Tibial nerve (tissue), 4 donors: ENCODE measurements around the gene SMIM35. TPM values are rescaled to one million over a fixed set of nuclear protein-coding genes. Genes with fewer than 3 reads are reported as not detected.

Source experiments
- DNase-seq, 2 donors: peaks; one replicate each; pipeline ENCODE4 v3.0.0-alpha.2; 2019; ENCODE audit warnings: low spot score in 2 of 2
- H3K27ac ChIP-seq, 4 donors: fragments of 200-600 bp; sonication (generic) in 3 of 4; one replicate each; pipeline ENCODE4 v1.5.1; 2017 to 2019; ENCODE audit warnings: mild to moderate bottlenecking in 1 of 4
- H3K27me3 ChIP-seq, 2 donors: fragments of 200-600 bp; sonication (generic) in 1 of 2; one replicate each; pipeline versions ENCODE4 v1.5.1 to v1.6.0; 2017 to 2019
- H3K36me3 ChIP-seq, 3 donors: fragments of 200-600 bp; sonication (generic); one replicate each; pipeline ENCODE4 v1.5.1; 2018 to 2019
- H3K4me1 ChIP-seq, 4 donors: fragments of 200-600 bp; sonication (generic) in 3 of 4; one replicate each; pipeline ENCODE4 v1.5.1; 2017 to 2019
- H3K4me3 ChIP-seq, 4 donors: fragments of 200-600 bp; sonication (generic) in 3 of 4; one replicate each; pipeline ENCODE4 v1.5.1; 2017 to 2019; ENCODE audit warnings: mild to moderate bottlenecking in 1 of 4, moderate library complexity in 1 of 4
- H3K9me3 ChIP-seq, 4 donors: fragments of 200-600 bp; sonication (generic) in 3 of 4; one replicate each; pipeline ENCODE4 v1.5.1; 2017 to 2019
- EP300 ChIP-seq, 2 donors: sonication (generic); formaldehyde crosslinking; IDR thresholded peaks; one replicate each; pipeline ENCODE4 v1.6.1; 2017; ENCODE audit warnings: antibody characterized with exemption in 2 of 2, mild to moderate bottlenecking in 1 of 2
- POLR2A ChIP-seq, 2 donors: fragments of 450-650 bp; IDR thresholded peaks; one replicate each; pipeline ENCODE4 v1.6.1; 2017; ENCODE audit warnings: antibody characterized with exemption in 2 of 2, mild to moderate bottlenecking in 2 of 2, moderate library complexity in 2 of 2
- WGBS, 2 donors: methylation state at CpG; one replicate each; pipeline ENCODE4 v1.1.5; 2018; 5-methylcytosine and 5-hydroxymethylcytosine counted together
- total RNA-seq, 4 donors: library from RNA; depleted of rRNA; stranded (reverse); fragments of >200 nt; gene quantifications; one replicate each; pipeline ENCODE4 v1.1.0, GENCODE V29; 2016
- TF ChIP-seq, protein P1 (sequence below), 5 experiments: fragments of 200-600 bp in 3 of 5; fragments of 450-650 bp in 2 of 5; sonication (generic) in 3 of 5; IDR thresholded peaks; one replicate each; pipeline ENCODE4 v1.5.1; 2016 to 2019; ENCODE audit warnings: antibody characterized with exemption in 5 of 5, mild to moderate bottlenecking in 3 of 5, moderate library complexity in 2 of 5

Gene SMIM35
- total RNA-seq, 4 donors from 2014 or later = not detected

DNA sequence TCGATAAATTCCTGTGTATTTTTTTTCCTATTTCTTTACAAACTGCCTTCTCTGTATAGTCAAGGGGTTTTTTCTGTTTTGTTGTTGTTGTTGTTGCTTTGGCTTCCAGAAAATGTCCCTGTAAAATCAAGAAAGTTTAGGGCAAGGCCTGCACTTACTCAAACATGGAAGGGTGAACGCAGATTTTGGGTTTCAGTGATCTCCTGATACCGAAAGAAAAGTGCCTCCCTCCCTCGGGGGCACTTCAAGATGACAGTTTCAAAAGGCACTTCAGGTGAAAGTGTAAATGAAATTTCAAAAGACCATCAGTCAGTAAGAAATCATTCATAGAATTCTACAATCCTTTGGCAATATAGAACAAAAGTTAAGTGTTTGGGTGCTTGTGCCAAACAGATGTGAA is 53.3 kb downstream of the SMIM35 start:
- Histone ChIP-seq H3K36me3 (no peaks in the 10 kb centered on the region), H3K27me3 (no peaks in the 10 kb centered on the region), H3K4me1 (no peaks in the 10 kb centered on the region), H3K9me3 (no peaks in the 10 kb centered on the region), H3K4me3 (no peak overlapping the region), H3K27ac (no peak overlapping the region)
- WGBS, 2 donors = 87 to 90% methylated on average over 4 of the region's 4 CpGs
- no peak for DNase-seq
- TF ChIP-seq, protein P1, sequence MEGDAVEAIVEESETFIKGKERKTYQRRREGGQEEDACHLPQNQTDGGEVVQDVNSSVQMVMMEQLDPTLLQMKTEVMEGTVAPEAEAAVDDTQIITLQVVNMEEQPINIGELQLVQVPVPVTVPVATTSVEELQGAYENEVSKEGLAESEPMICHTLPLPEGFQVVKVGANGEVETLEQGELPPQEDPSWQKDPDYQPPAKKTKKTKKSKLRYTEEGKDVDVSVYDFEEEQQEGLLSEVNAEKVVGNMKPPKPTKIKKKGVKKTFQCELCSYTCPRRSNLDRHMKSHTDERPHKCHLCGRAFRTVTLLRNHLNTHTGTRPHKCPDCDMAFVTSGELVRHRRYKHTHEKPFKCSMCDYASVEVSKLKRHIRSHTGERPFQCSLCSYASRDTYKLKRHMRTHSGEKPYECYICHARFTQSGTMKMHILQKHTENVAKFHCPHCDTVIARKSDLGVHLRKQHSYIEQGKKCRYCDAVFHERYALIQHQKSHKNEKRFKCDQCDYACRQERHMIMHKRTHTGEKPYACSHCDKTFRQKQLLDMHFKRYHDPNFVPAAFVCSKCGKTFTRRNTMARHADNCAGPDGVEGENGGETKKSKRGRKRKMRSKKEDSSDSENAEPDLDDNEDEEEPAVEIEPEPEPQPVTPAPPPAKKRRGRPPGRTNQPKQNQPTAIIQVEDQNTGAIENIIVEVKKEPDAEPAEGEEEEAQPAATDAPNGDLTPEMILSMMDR (IDR thresholded peaks at IDR 0.05) = no peak
- TF ChIP-seq POLR2A (IDR thresholded peaks at IDR 0.05) (no peak), EP300 (IDR thresholded peaks at IDR 0.05) (no peak)

DNA sequence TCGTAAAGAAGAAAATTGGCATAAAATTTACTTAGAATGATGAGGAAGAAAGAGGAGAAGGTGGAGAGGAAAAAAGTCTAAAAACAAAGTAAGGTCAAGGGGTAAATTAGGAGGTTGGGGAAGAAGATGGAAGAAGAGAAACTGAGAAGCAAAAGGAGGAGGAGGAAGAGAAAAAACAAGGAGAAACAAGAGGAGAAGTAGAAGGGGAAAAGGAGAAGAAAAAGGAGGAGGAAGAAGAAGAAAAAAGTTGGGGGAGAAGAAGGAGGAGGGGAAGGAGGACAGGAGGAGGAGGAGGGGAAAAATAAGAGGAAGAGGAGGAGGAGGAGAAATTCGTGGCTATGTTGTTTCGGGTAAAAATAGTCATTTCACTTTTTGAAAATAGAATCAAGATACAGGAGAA is 58.1 kb downstream of the SMIM35 start:
- 72% methylated on average over 3 of the region's 3 CpGs for WGBS, 2 donors
- TF ChIP-seq EP300 (IDR thresholded peaks at IDR 0.05) (no peak), POLR2A (IDR thresholded peaks at IDR 0.05) (no peak)
- TF ChIP-seq, protein P1 (IDR thresholded peaks at IDR 0.05) = no peak
- H3K36me3 ChIP-seq = no peaks in the 10 kb centered on the region
- no peak for DNase-seq
- H3K4me1 ChIP-seq = no peaks in the 10 kb centered on the region
- H3K27ac ChIP-seq = no peak overlapping the region
- no peaks in the 10 kb centered on the region for H3K27me3 ChIP-seq
- peaks cover 0 to 12% (median 0%) of the 10 kb centered on the region in 4 donors for H3K9me3 ChIP-seq
- no peak overlapping the region for H3K4me3 ChIP-seq

DNA sequence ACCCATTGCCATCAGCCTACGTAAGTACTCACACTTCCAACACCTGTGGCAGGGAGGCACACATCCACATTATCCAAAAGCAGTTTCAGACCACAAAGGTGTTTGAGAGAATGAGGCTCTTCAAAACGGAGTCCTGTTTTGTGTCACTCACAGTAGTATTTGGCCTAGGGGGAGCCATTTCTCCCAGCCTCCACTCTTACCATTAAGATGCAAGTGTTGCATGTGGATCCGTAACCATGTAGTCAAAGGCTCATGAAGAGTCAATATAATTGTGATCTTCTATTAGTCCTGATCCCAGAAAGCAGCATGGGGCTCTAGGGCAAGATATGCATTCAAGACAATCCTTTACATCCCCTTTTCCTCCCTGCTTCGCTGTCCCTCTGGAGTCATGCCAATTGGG is 59.1 kb downstream of the SMIM35 start:
- TF ChIP-seq POLR2A (IDR thresholded peaks at IDR 0.05) (no peak), EP300 (IDR thresholded peaks at IDR 0.05) (no peak)
- TF ChIP-seq, protein P1 (IDR thresholded peaks at IDR 0.05) = no peak
- Histone ChIP-seq H3K4me3 (no peak overlapping the region), H3K36me3 (no peaks in the 10 kb centered on the region), H3K4me1 (no peaks in the 10 kb centered on the region), H3K27ac (no peak overlapping the region), H3K27me3 (no peaks in the 10 kb centered on the region), H3K9me3 (peaks cover 0 to 12% (median 0%) of the 10 kb centered on the region in 4 donors)
- 82 to 86% methylated on average over 4 of the region's 4 CpGs for WGBS, 2 donors
- DNase-seq = no peak

DNA sequence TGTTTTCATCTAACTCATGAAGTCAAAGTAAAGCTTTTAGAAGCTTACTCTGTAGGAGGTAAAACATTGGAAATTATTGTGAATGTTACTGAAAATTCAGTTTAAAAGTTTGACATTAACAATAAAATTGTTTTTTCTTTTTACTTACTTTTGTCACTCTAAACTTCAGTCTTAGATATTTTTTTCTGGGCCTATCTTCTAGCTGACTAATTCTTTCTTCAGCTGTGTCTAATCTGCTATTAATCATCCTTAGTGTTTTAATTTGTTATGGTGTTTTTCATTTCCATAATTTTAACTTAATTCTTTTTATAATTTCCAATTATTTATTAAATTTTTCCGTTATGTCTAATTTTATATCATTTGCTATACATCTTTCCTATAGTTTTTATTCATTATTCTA is 65.6 kb downstream of the SMIM35 start:
- WGBS, 2 donors = 86 to 100% methylated on average over 1 of the region's 1 CpG
- Histone ChIP-seq H3K27ac (no peak overlapping the region), H3K9me3 (peaks cover 0 to 33% (median 4%) of the 10 kb centered on the region in 4 donors), H3K27me3 (no peaks in the 10 kb centered on the region), H3K4me3 (no peak overlapping the region), H3K36me3 (no peaks in the 10 kb centered on the region), H3K4me1 (no peaks in the 10 kb centered on the region)
- DNase-seq = no peak
- TF ChIP-seq, protein P1 (IDR thresholded peaks at IDR 0.05) = no peak
- no peak for TF ChIP-seq EP300 (IDR thresholded peaks at IDR 0.05)
- no peak for TF ChIP-seq POLR2A (IDR thresholded peaks at IDR 0.05)

DNA sequence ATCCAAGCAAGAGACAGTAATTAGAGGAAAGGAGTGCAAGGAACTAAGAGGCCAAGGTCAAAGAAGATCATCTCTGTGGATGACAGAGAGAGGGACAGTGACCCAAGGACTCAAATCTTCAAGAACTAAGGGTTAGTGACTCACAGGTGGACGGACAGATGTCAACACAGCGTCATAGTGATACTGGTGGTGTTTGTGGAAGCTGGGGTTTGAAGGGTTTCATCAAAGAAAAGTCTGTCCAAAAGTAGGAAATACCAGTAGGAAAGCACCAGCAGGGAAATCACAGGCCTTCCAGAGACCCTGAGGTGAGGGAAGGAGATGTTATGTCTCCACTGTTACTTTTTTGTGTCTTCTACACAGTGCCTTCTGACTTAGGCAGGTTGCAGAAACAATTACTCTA is 68.4 kb downstream of the SMIM35 start:
- Histone ChIP-seq H3K36me3 (no peaks in the 10 kb centered on the region), H3K27ac (no peak overlapping the region), H3K4me1 (peaks cover 0 to 8% (median 0%) of the 10 kb centered on the region in 4 donors), H3K27me3 (no peaks in the 10 kb centered on the region), H3K9me3 (peaks cover 0 to 22% (median 4%) of the 10 kb centered on the region in 4 donors), H3K4me3 (no peak overlapping the region)
- 90% methylated on average over 2 of the region's 2 CpGs for WGBS, 2 donors
- TF ChIP-seq POLR2A (IDR thresholded peaks at IDR 0.05) (no peak), EP300 (IDR thresholded peaks at IDR 0.05) (no peak)
- TF ChIP-seq, protein P1 (IDR thresholded peaks at IDR 0.05) = no peak
- no peak for DNase-seq
